HG02938 (cell line): ENCODE data around the gene DPP6.
A peak's percentile ranks its signal among the peaks of the same experiment; 100 is the strongest.

Experiments used
- ATAC-seq: cut with Tn5 transposase; IDR thresholded peaks from one replicate; pipeline ENCODE4 v1.9.1; 2021; ENCODE audit warnings: mild to moderate bottlenecking, moderate library complexity; ENCODE audit not compliant: unreplicated experiment

The DPP6 gene

DNA sequence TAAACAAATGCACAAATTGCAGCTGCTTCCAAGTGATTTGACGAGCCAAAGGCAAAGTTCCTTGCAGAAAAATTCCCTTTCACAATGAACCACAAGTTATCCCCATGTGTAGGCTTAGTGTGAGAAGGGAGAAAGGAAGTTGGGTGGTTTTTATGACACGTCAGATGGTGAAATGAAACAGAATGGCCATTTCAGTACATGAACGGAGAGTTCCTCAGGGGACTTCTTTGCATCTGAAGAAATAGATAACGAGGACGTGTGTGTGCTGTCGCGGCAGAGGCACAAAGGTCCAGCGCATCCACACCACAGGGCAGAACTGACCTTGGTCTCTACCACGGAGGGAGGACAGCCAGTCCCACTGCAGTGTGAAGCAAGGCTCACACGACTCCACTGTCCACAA is 814.9 kb downstream of the DPP6 start:
- peak; percentile 50 for ATAC-seq

DNA sequence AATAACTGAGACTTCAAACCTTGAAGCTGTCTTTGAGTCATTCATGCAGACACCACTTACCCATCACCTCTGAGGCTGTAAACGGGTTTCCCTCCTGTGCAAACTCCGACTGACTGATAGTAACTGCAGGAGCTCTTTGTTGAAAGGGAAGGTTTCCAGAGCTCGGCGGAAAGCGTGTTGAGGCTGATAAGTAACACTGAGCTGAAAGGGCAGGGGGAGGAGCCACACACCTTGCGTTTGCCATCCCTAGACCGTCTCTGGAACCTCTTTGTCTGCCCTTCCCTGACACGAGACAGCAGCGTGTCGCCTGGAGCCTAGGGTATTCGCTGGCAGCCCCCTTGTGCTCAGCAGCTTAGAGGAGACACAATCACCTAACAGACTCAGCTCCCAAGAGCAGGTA is 816.7 kb downstream of the DPP6 start:
- no peak for ATAC-seq

DNA sequence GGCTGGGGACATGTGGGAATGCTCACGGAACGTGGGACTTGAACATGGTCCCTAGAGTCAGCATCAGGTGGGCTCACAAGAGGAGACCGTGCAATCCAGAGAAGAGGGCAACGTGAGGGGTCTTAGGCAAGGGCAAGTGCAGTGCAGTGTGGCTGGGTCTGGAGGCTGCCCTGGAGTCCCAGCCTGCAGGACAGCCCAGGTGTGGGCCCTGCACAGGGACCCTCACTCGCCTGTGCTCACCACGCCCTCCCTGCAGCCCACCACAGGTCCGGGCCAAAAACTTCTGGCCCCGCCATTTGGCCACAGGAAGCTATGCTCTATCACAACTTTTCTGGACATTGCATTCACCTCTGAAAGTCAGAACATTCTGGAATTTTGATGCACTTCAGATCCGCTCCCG is 817.2 kb downstream of the DPP6 start:
- no peak for ATAC-seq

DNA sequence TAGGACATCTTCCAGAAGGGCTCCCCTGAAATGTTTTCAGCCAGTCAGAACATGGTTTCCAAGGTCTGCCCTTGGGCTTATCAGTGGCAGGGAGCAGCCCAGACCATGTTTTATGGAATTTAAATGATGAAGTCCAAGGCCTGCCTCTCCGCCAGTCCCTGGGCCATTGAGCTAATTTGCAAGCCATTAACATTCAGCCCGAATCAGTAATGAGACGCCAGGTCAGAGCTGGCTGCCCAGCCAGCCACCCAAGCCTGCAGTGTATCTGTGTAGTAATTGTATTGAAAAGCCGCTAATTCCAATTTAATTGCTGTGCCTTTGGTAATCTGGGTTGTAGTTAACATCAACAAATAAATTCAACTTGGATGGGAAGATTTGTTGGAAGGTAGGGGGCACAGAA is 819.3 kb downstream of the DPP6 start:
- ATAC-seq: no peak

DNA sequence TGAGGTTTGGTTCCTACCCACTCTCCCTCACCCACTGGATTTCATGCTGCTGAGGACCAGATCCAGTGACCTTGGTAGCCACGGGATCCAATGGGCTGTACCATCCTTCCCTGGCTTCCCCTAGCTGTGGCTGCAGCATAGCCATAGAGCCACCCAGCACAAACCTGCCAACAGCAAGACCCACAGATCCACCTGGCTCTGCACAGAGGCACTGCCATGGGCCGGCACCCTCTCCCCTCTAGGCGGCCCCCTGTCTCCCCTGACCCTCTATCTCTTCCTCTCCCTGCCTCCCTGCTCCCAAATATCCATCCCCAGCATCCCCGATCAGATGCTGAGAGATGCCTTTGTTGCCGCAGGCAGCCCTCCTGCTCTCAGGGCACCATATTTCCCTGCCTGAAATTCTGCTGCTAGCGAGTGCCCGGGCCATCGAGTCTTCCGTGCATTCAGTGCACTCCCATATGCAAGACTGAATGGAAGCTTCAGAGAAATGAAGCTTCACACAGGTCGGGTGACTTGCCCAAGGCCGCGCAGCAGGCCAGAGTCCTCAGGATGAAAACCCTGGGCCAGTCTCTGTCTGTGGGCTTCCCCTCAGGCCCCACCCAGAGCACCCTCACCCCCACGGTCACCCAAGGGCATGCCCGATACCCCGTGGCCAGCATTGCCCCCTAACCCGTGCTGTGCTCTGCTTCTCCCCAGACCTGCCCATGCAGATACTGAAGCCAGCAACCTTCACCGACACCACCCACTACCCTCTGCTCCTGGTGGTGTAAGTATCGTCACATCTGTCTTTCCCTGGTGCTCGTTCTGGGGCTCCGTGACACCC is 819.9 kb downstream of the DPP6 start:
- ATAC-seq: no peak

DNA sequence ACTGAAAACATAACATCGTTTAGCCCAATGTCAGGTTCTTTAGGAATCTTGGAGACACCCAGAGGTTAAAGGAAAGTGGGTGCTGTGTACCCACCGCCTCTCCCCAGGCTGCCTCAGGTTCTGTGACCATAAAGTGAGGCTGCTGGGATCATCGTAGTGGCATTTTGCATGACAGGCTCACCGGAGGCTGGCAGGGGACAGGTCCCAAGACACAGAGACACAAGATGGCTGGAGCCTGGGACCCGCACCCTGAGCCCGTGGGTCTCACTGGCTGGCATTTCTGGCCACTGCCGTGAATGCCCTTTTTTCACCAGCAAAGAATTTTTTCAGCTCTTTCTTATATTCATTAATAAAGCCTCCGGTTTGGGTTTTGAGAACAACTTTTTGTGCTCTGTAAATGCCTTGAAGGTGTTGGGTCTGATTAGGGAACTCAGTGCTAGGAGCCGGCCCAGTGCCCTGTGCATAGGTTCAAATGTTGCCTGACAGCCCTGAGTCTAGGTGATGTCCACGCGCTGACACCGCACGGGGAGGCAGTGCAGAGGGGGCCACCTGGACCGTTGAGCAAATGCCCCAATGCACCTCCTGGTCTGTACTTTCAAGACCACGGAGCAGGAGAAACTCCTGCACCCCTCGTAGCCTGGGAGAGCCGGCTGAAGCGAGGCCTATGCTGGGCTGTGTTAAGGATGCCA is 820.8 kb downstream of the DPP6 start:
- no peak for ATAC-seq

DNA sequence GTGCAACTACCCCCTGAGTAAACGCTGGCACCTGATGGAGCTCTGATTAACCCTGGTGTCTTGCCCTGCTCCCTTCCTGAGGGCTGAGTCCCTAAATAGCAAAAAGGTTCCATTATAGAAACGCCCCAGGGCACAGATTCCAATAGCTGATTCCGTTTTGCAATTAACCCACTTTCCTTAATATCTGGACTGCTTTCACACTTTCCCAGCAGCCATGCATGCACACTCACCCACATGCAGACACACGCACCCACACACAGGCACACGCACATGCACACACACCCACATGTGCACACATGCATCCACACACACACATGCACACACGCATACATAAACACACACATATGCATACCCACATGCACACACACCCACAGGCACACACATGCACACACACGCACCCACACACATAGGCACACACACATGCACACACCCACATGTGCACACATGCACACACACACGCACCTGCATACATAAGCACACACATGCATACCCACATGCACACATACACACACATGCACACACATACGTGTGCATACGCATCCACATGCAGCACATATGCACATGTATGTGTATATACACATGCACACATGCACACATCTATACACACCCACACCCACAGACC is 821.4 kb downstream of the DPP6 start:
- no peak for ATAC-seq

DNA sequence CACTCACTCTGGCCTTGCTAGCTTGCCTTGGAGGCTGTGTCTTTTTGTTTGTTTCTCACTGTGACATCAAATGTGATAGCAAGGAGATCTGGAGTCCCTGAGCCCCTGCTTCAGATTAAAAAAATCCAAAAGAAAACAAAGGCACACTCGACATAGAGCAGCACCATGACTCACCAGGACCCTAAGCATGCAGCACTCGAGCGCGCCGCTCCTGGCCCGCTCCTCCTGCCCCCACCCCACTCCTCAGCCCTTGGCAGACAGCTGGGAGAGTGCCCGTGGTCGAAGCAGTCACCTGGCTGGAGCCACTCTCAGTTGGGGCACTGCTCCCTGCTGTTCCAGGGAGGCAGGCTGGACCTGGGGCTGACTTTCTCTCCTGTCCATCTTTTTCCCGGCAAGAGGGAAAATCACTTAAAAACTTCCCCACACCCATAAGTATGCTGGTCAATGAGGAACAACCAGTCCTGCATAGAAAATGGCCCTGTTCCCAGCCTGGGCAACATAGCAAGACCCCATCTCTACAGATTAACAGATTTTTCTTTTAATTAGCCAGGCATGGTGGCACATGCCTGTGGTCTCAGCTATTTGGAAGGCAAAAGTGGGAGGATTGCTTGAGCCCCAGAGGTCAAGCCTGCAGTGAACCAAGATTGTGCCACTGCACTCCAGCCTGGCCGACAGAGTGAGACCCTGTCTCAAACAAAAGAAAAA is 822.4 kb downstream of the DPP6 start:
- no peak for ATAC-seq

DNA sequence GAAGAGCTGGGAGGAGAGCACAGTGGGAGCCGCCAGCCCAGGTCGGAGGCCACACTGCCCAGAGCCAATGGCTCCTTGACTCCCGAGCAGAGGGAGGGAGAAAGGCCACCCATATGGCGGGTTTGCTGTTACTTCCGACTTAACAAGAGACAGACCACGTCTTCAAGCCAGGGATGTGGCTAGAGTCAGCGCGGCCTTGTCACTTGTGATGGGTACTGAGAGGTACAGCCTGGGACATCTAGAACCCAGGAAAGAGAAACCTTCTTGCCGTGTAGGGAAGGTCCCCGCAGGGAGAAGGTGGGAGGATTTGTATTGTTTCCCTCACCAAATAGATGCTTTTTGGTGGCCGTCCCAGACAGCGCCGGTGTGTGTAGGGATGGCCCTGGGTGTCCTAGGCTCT is 823.1 kb downstream of the DPP6 start:
- ATAC-seq: no peak

DNA sequence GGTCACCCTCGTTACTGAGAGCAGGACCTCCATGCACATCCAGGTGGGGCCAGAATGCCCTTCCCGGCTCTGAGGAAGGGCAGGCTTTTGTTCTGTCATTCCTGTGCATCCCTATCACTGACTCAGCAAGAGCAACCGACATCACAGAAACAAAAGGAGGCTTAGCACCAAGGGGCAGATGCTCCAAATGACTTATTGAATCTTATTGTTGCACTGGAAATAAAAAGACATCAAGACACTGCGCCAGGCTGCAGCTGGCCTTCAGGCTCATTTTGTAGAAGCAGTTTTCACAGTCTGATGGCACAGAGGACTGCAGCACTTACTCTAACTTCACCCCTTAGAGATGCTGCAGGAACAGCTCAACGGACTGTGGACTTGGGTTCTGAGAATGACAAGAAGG is 824.3 kb downstream of the DPP6 start:
- no peak for ATAC-seq

DNA sequence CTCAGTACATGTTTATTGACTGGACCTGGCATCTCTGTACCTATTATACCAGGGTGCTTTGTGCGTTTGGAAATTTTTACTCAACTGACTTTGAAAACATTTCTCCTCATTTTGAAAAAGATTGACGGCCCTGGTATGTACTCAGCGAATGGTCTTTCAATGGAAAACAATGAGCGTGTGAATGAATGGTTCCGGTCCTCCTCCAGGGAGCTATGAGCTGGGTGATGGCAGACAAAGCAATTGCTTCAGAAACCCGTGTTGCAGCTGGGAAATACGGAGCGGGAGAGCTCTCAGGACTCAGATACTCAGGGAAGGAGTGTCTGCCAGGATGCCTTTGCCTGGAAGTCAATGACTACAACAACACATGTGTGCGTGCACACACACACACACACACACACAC is 824.8 kb downstream of the DPP6 start:
- ATAC-seq: no peak

DNA sequence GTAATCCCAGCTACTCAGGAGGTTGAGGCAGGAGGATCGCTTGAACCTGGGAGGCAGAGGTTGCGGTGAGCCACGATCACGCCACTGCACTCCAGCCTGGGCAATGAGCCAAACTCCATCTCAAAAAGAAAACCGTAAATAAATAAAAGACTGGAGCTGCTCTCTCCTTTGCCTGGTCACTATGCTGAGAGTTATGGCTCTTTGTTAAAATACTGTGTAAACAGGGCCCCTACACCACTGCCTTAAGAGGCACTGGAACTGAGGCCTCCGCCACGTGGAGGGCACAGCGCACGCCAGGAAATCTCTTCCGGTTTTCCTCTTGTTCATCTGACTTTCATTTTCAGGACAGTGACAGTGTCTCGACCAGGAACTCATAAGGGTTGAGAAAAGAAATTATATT is 827.4 kb downstream of the DPP6 start:
- ATAC-seq: no peak

DNA sequence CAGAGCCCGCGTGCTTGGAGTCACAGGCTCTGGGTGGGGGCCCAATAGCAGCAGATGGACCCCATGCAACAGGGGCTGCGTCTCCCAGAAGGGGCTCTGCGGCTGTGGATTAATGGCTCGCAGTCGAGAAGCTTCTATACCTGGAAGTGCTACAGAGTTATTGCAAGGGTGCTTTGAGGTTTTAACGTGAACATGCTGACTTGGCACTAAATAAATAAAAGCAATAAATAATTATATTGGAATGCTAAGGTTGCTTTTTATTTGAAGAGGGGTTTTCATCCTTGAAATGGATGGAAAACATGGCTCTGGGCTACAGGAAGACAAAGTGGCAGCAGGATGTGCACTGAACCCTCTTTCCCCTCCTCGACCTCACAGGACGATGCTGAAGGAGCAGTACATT is 828.3 kb downstream of the DPP6 start:
- ATAC-seq: no peak

DNA sequence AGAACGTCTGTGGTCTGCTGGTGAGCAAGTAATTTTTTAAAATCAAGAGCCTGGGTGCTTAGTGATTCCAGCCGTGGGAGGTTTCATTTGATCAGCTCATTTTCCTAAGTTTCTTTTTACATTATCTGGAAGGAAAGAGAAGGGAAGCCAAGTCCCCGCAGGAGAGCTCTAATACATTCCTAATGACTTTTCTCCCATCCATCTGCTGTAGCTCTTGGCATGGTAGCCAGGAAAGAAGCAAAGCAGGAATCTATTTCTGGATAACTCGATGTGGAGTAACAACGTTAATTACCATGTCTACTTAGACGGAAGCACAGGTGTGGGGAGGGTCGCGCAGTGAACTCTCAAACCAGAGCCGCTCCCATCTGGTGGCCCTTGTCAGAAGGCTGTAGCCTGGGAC is 828.8 kb downstream of the DPP6 start:
- ATAC-seq: no peak

DNA sequence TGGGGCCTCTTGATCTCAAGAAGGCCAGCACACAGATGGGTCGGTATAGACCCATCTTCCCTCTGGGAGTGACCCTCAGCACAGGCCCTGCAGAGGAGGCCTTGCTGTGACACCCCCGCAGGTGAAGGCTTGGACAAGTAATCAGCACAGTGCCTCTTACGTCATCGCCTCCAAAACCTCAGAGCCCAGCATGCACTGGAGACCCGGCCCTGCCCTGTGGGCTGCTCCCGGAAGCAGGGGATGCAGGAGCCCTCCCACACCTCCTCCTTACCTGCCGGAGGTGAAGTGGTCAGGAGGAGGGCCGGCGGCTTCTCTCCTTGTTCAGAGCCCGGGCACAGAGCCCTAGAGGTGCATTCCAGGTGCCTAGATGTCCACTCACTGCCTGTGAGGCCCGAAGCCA is 829.3 kb downstream of the DPP6 start:
- ATAC-seq: no peak

DNA sequence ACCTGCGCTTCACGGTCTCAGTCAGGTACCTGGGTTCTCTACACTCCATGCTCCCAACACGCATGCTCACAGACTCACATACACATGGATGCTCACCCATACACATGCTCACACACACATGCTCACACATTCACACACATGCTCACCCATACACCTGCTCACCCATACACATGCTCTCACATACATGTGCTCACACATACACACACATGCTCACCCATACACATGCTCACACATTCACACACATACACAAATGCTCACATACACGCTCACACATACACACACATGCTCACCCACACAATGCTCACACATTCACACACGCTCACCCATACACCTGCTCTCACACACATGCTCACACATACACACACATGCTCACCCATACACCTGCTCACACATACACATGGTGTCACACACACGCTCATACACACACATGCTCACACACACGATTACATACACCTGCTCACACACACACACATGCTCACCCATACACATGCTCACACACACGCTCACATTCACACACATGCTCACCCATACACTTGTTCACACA is 830.8 kb downstream of the DPP6 start:
- no peak for ATAC-seq

DNA sequence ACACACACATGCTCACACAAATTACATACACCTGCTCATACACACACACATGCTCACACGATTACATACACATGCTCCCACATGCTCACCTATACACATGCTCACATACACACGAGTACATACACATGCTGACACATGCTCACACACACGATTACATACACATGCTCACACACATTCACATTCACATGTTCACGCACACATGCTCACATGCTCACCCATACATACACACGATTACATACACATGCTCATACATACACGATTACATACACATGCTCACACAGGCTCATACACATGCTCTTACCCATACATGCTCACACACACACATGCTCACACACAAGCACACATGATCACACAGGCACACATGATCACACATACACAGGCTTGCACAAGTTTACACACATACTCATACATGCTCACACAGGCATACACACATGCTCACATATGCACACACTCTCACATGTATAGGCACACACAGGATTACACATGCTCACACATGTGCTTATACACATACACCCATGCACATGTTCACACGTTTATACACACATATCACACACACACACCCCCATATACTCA is 832.2 kb downstream of the DPP6 start:
- no peak for ATAC-seq

DNA sequence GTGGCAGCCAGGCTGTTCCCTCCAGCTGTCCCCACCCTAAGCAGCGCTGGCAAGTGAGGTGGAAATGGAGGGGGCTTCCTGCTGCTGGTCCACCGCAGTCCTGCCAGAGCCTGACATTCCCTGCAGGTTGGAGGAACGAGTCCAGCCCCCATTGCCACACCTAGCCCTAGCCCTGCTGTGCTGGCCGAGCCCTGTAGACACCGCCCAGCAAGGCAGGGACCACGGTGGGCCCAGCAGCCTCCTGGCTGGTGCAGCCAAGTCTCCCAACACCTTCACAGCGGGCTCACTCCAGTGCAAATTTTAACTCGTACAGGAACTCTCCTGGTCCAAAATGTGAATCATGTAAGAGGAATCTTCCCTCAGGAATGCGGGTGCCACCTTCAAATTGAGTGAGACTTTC is 834.4 kb downstream of the DPP6 start:
- ATAC-seq: no peak

DNA sequence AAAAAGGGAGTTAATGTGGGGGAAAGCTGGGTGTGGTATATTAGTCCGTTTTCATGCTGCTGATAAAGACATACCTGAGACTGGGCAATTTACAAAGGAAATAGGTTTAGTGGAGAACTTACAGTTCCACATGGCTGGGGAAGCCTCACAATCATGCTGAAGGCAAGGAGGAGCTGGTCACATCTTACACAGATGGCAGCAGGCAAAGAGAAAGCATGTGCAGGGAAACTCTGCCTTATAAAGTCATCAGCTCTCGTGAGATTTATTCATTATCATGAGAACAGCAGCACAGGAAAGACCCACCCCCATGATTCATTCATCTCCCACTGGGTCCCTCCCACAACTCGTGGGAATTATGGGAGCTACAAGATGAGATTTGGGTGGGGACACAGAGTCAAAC is 836.5 kb downstream of the DPP6 start:
- ATAC-seq: no peak

DNA sequence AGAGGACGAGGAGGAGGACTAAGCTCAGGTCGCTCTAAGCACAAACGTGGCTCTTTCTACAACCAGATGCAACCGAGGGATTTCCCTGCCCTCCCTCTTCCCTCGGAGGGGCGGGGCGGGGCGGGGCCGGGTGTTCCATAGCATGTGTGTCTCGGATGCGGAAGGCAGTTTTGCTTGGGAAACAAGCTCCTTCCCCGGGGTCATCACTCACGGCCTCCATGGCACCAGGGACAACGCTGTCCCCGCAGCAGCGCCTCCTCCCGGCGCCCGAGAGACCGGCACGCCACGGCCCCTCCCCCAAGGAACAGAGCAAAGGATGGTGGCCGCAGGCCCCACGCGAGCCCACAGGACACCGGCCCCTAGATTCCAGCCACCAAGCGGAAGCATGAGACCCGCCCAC is 840.3 kb downstream of the DPP6 start:
- ATAC-seq: no peak

DNA sequence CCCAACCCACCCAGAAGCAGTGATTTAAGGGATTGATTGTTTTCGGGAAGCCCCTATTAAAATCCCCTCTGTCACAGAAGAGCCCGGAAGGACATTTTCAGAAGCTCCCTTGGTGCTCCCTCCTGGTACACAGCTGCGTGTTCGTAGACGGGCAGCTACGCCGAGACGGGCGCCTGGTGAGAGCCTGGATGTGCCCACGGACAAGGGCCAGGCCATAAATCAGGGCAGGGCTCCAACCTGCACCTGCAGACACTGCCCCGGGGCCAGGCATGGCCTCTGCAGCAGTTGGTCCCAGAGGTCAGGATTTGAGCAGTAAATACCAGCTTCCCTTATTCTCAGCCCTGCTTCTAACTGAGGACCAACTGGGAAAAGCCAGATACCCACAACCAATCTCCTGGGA is 843.9 kb downstream of the DPP6 start:
- no peak for ATAC-seq
